IMR-90 (cell line): Measurements from ENCODE around the gene PSMD9. TPM values are rescaled to one million over a fixed set of nuclear protein-coding genes. Genes with fewer than 3 reads are reported as not detected.

Source experiments
- ATAC-seq: fragments of 200-7000 bp; cut with Tn5 transposase; 2 replicates; pipeline ENCODE4 v1.9.1; 2020; ENCODE audit warnings: low read depth, mild to moderate bottlenecking, moderate library complexity
- BruUV-seq: library from RNA; stranded (reverse); fragments of 400-500 nt; replicated peaks from 2 replicates; lab custom pipeline; 2021; lab: Mats Ljungman, UMichigan
- CTCF ChIA-PET: fragments of 300-600 bp; formaldehyde crosslinking; extraction: SDS; loops from one replicate; lab custom pipeline; 2021; ENCODE audit warnings: antibody characterized with exemption; lab: Yijun Ruan, JAX
- POLR2A ChIA-PET: fragments of 300-600 bp; sonication (Branson Sonifier 250); formaldehyde crosslinking; loops from one replicate; lab custom pipeline; 2022; ENCODE audit warnings: antibody characterized with exemption; ENCODE audit not compliant: unreplicated experiment; lab: Charles Lee
- DNase-seq: peaks from one replicate; pipeline ENCODE4 v3.0.0; 2013
- H2AFZ ChIP-seq: replicated peaks from 2 replicates; pipeline ENCODE3; 2013; ENCODE audit warnings: low read length, mild to moderate bottlenecking; ENCODE audit not compliant: poor library complexity
- H2AK5ac ChIP-seq: 2 replicates; pipeline ENCODE4 v1.6.1; 2013; ENCODE audit warnings: low read depth, low read length, inconsistent platforms
- H2AK9ac ChIP-seq: replicated peaks from 2 replicates; pipeline ENCODE3; 2013; ENCODE audit warnings: mild to moderate bottlenecking, low read depth, low read length, moderate library complexity; ENCODE audit not compliant: poor library complexity
- H2BK120ac ChIP-seq: 2 replicates; pipeline ENCODE4 v1.6.1; 2013; ENCODE audit warnings: low read depth, low read length, inconsistent platforms
- H2BK15ac ChIP-seq: 3 replicates; pipeline ENCODE4 v1.6.1; 2013; ENCODE audit warnings: low read depth, low read length, inconsistent platforms
- H2BK20ac ChIP-seq: 2 replicates; pipeline ENCODE4 v1.6.1; 2013; ENCODE audit warnings: low read depth, mild to moderate bottlenecking, inconsistent platforms, low read length, moderate library complexity
- H2BK5ac ChIP-seq: 2 replicates; pipeline ENCODE4 v1.6.1; 2013; ENCODE audit warnings: mild to moderate bottlenecking, low read depth, low read length, inconsistent platforms; ENCODE audit not compliant: poor library complexity, severe bottlenecking
- H3K14ac ChIP-seq: replicated peaks from 2 replicates; pipeline ENCODE4 v1.6.1; 2013; ENCODE audit warnings: low read depth, low read length, inconsistent platforms
- H3K18ac ChIP-seq: 2 replicates; pipeline ENCODE4 v1.6.1; 2013; ENCODE audit warnings: low read depth, low read length, control low read depth
- H3K23ac ChIP-seq: 2 replicates; pipeline ENCODE4 v1.6.1; 2013; ENCODE audit warnings: low read depth, low read length, inconsistent platforms
- H3K27ac ChIP-seq: 2 replicates; pipeline ENCODE4 v1.5.1; 2013; ENCODE audit warnings: mild to moderate bottlenecking, control low read depth, low read length; ENCODE audit not compliant: insufficient read depth
- H3K27me3 ChIP-seq: 2 replicates; pipeline ENCODE4 v1.6.1; 2013; ENCODE audit warnings: low read length; ENCODE audit not compliant: control insufficient read depth, insufficient read depth
- H3K36me3 ChIP-seq: 2 replicates; pipeline ENCODE4 v1.6.1; 2013; ENCODE audit warnings: low read length, mixed read lengths; ENCODE audit not compliant: control insufficient read depth, insufficient read depth
- H3K4ac ChIP-seq: 2 replicates; pipeline ENCODE4 v1.6.1; 2013; ENCODE audit warnings: low read depth, low read length, inconsistent platforms
- H3K4me1 ChIP-seq: 2 replicates; pipeline ENCODE4 v1.6.1; 2013; ENCODE audit warnings: low read length, mixed read lengths; ENCODE audit not compliant: control insufficient read depth, insufficient read depth
- H3K4me2 ChIP-seq: 2 replicates; pipeline ENCODE4 v1.6.1; 2013; ENCODE audit warnings: low read depth, mild to moderate bottlenecking, control low read depth, low read length, moderate library complexity
- H3K4me3 ChIP-seq: 2 replicates; pipeline ENCODE4 v1.5.1; 2013; ENCODE audit warnings: low read depth, mild to moderate bottlenecking, control low read depth, low read length, moderate library complexity; ENCODE audit not compliant: insufficient read depth
- H3K56ac ChIP-seq: 2 replicates; pipeline ENCODE4 v1.6.1; 2013; ENCODE audit warnings: low read length, inconsistent platforms; ENCODE audit not compliant: insufficient read depth; ENCODE audit errors: extremely low read depth
- H3K79me1 ChIP-seq, 2 experiments: 2 replicates each; pipeline ENCODE4 v1.6.1; 2013; ENCODE audit warnings: low read length in 2 of 2, inconsistent platforms in 1 of 2, low read depth in 1 of 2
- H3K9ac ChIP-seq: 2 replicates; pipeline ENCODE4 v1.6.1; 2013; ENCODE audit warnings: low read depth, low read length, control low read depth
- H3K9me1 ChIP-seq: 2 replicates; pipeline ENCODE4 v1.6.1; 2013; ENCODE audit warnings: low read length, inconsistent platforms; ENCODE audit not compliant: insufficient read depth
- H3K9me3 ChIP-seq: 2 replicates; pipeline ENCODE4 v1.6.1; 2013; ENCODE audit warnings: low read length; ENCODE audit not compliant: control insufficient read depth, insufficient read depth
- H4K20me1 ChIP-seq: 2 replicates; pipeline ENCODE4 v1.6.1; 2013; ENCODE audit warnings: low read length, inconsistent platforms; ENCODE audit not compliant: insufficient read depth
- H4K5ac ChIP-seq: 2 replicates; pipeline ENCODE4 v1.6.1; 2013; ENCODE audit warnings: mild to moderate bottlenecking, low read depth, low read length, control low read depth
- H4K8ac ChIP-seq, 2 experiments: 2 replicates each; pipeline ENCODE4 v1.6.1; 2013; ENCODE audit warnings: low read depth in 2 of 2, low read length in 2 of 2, control low read depth in 1 of 2, inconsistent platforms in 1 of 2
- H4K91ac ChIP-seq: 2 replicates; pipeline ENCODE4 v1.6.1; 2013; ENCODE audit warnings: low read depth, low read length, inconsistent platforms; ENCODE audit not compliant: insufficient read depth
- BHLHE40 ChIP-seq: fragments of 150-350 bp; IDR thresholded peaks from 2 replicates; pipeline ENCODE4 v1.6.1; 2016; ENCODE audit warnings: mild to moderate bottlenecking, low read depth, low read length
- CEBPB ChIP-seq: IDR thresholded peaks from 2 replicates; pipeline ENCODE4 v1.6.1; 2012; ENCODE audit warnings: low read depth, low read length, improper control_type of control experiment
- CHD1 ChIP-seq: IDR thresholded peaks from 2 replicates; pipeline ENCODE4 v1.6.1; 2012; ENCODE audit warnings: low read depth, low read length, improper control_type of control experiment
- FOS ChIP-seq: fragments of 150-350 bp; IDR thresholded peaks from 2 replicates; pipeline ENCODE4 v1.6.1; 2016; ENCODE audit warnings: low read depth, low read length
- MAFK ChIP-seq: IDR thresholded peaks from 2 replicates; pipeline ENCODE4 v1.6.1; 2012; ENCODE audit warnings: low read depth, low read length, improper control_type of control experiment
- MAZ ChIP-seq: IDR thresholded peaks from 2 replicates; pipeline ENCODE4 v1.6.1; 2012; ENCODE audit warnings: low read depth, mild to moderate bottlenecking, low read length, improper control_type of control experiment, moderate library complexity, borderline replicate concordance
- MXI1 ChIP-seq: IDR thresholded peaks from 2 replicates; pipeline ENCODE4 v1.6.1; 2012; ENCODE audit warnings: low read depth, mild to moderate bottlenecking, low read length, moderate library complexity, borderline replicate concordance
- NFE2L2 ChIP-seq: fragments of 150-350 bp; IDR thresholded peaks from 2 replicates; pipeline ENCODE4 v1.6.1; 2016; ENCODE audit warnings: low read depth, mild to moderate bottlenecking, low read length
- POLR2A ChIP-seq: IDR thresholded peaks from 2 replicates; pipeline ENCODE4 v1.6.1; 2012; ENCODE audit warnings: mild to moderate bottlenecking, low read depth, low read length
- RAD21 ChIP-seq: IDR thresholded peaks from 2 replicates; pipeline ENCODE4 v1.6.1; 2012; ENCODE audit warnings: low read length, improper control_type of control experiment
- RCOR1 ChIP-seq: IDR thresholded peaks from 2 replicates; pipeline ENCODE4 v1.6.1; 2012; ENCODE audit warnings: mild to moderate bottlenecking, low read length, improper control_type of control experiment; ENCODE audit not compliant: insufficient replicate concordance
- RFX5 ChIP-seq: IDR thresholded peaks from 2 replicates; pipeline ENCODE4 v1.8.0; 2012; ENCODE audit warnings: low read depth, mild to moderate bottlenecking, low read length, moderate library complexity
- SMC3 ChIP-seq: fragments of 150-350 bp; IDR thresholded peaks from 2 replicates; pipeline ENCODE4 v1.6.1; 2016; ENCODE audit warnings: low read depth, mild to moderate bottlenecking, antibody characterized with exemption, low read length, moderate library complexity
- WGBS, 2 experiments: methylation state at CpG; one replicate each; pipeline versions ENCODE4 v1.1.5 to v1.1.7; 2013; ENCODE audit warnings: missing lambda C conversion rate in 2 of 2; ENCODE audit not compliant: insufficient read length in 1 of 2; ENCODE audit errors: extremely low coverage in 2 of 2; 5-methylcytosine and 5-hydroxymethylcytosine counted together
- dilution Hi-C: fragments of 300-500 bp; cut with HindIII; formaldehyde crosslinking; loops from one replicate; pipeline ENCODE4 v1.14.3; 2018; ENCODE audit warnings: low sequenced_read_pairs; ENCODE audit not compliant: unreplicated experiment
- in situ Hi-C: fragments of 300-500 bp; cut with MboI; formaldehyde crosslinking; loops from 3 replicates; pipeline ENCODE4 v1.14.3; 2019; ENCODE audit warnings: low sequenced_read_pairs, inconsistent platforms, mixed read lengths
- intact Hi-C: fragments of 100-400 bp; cut with micrococcal nuclease; formaldehyde crosslinking; loops from 2 replicates; pipeline ENCODE4 v1.10.0; 2022
- polyA plus RNA-seq, 3 experiments: library from polyadenylated mRNA; depleted of rRNA; stranded (reverse); fragments of >200 nt; gene quantifications; 2 replicates each; pipeline ENCODE4 v1.2.3, GENCODE V29; 2012; ENCODE audit warnings: low replicate concordance in 1 of 3
- total RNA-seq: library from RNA; depleted of rRNA; stranded (reverse); fragments of >200 nt; gene quantifications from 2 replicates; pipeline ENCODE4 v1.2.3, GENCODE V29; 2012
- TF ChIP-seq, protein P1 (sequence below): fragments of 150-350 bp; IDR thresholded peaks from 2 replicates; pipeline ENCODE4 v1.6.1; 2016; ENCODE audit warnings: low read depth, mild to moderate bottlenecking, low read length, moderate library complexity, borderline replicate concordance
- TF ChIP-seq, protein P2 (sequence below): fragments of 150-350 bp; IDR thresholded peaks from 2 replicates; pipeline ENCODE4 v1.6.1; 2017; ENCODE audit warnings: mild to moderate bottlenecking, antibody characterized with exemption, low read length, low read depth
- TF ChIP-seq, protein P3 (sequence below): conservative IDR thresholded peaks from 2 replicates; pipeline ENCODE4 v1.5.1; 2012; ENCODE audit warnings: mild to moderate bottlenecking, low read depth, low read length, improper control_type of control experiment

Gene PSMD9
- total and polyA plus RNA-seq, 2 of the 4 experiments (the other 2 are of a cell fraction), result 135 to 142 TPM

DNA sequence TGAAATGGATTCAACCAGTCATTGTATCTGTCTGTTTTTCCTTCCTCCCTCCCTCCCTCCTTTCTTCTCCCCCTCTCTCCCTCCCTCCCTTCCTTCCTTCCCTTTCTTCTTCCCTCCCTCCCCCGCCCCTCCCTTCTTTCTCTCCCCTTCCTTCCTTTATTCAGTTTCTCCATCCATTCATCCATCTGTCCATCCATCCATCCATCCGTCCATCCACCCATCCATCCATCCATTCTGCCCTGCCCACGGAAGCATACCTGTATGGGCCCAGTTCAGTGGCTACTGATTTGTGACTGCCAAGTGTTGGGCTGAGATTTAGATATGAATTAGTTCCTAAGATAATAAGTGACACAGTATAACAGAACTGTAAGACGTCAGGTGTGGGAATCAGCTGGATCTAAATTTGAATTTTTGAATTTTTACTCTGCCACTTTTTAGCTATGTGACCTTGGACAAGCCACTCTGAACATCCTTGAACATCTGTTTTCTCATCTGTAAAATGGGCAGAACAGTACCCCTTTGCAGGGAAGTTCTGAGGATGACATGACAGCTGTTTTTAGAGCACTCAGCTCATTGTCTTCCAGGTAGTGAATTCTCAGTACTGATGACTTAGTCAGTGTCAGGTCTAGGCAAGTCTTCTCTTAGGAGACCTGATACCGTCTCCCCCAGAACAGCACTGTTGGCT, 72.7 kb downstream of the PSMD9 start:
- no peak overlapping the region for H3K14ac ChIP-seq
- intact Hi-C loops, result no loop called here

More for the DNA sequence above, 72.7 kb downstream of the PSMD9 start:
- H2BK20ac ChIP-seq, result no peak overlapping the region
- H3K4me2 ChIP-seq, result no peak overlapping the region
- no peak overlapping the region for H3K9ac ChIP-seq
- no peak for TF ChIP-seq MAFK
- TF ChIP-seq, protein P1, sequence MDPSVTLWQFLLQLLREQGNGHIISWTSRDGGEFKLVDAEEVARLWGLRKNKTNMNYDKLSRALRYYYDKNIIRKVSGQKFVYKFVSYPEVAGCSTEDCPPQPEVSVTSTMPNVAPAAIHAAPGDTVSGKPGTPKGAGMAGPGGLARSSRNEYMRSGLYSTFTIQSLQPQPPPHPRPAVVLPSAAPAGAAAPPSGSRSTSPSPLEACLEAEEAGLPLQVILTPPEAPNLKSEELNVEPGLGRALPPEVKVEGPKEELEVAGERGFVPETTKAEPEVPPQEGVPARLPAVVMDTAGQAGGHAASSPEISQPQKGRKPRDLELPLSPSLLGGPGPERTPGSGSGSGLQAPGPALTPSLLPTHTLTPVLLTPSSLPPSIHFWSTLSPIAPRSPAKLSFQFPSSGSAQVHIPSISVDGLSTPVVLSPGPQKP, result no peak
- TF ChIP-seq CEBPB, result no peak
- no peak for TF ChIP-seq RFX5
- no peak for TF ChIP-seq MXI1
- no peak for TF ChIP-seq RAD21
- TF ChIP-seq, protein P2, sequence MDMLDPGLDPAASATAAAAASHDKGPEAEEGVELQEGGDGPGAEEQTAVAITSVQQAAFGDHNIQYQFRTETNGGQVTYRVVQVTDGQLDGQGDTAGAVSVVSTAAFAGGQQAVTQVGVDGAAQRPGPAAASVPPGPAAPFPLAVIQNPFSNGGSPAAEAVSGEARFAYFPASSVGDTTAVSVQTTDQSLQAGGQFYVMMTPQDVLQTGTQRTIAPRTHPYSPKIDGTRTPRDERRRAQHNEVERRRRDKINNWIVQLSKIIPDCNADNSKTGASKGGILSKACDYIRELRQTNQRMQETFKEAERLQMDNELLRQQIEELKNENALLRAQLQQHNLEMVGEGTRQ, result no peak
- no peak for TF ChIP-seq CHD1
- TF ChIP-seq RCOR1, result no peak
- no peak for TF ChIP-seq BHLHE40
- no peak for TF ChIP-seq SMC3
- no peak for TF ChIP-seq FOS
- no peak for TF ChIP-seq NFE2L2
- no peak for TF ChIP-seq MAZ
- TF ChIP-seq, protein P3, sequence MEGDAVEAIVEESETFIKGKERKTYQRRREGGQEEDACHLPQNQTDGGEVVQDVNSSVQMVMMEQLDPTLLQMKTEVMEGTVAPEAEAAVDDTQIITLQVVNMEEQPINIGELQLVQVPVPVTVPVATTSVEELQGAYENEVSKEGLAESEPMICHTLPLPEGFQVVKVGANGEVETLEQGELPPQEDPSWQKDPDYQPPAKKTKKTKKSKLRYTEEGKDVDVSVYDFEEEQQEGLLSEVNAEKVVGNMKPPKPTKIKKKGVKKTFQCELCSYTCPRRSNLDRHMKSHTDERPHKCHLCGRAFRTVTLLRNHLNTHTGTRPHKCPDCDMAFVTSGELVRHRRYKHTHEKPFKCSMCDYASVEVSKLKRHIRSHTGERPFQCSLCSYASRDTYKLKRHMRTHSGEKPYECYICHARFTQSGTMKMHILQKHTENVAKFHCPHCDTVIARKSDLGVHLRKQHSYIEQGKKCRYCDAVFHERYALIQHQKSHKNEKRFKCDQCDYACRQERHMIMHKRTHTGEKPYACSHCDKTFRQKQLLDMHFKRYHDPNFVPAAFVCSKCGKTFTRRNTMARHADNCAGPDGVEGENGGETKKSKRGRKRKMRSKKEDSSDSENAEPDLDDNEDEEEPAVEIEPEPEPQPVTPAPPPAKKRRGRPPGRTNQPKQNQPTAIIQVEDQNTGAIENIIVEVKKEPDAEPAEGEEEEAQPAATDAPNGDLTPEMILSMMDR, result no peak
- TF ChIP-seq POLR2A, result no peak
- CTCF ChIA-PET, result no interaction called here
- H4K20me1 ChIP-seq, result no peaks in the 10 kb centered on the region
- H4K5ac ChIP-seq, result no peak overlapping the region
- no peaks in the 10 kb centered on the region for H3K9me3 ChIP-seq
- H2AK5ac ChIP-seq, result no peak overlapping the region
- no peak overlapping the region for H3K23ac ChIP-seq
- no peak overlapping the region for H2BK5ac ChIP-seq
- no peak overlapping the region for H4K8ac ChIP-seq
- H3K36me3 ChIP-seq, result peaks cover 11% of the 10 kb centered on the region; the same call in 1 of the 2 replicates
- POLR2A ChIA-PET, result no interaction called here
- no peak overlapping the region for H3K4me3 ChIP-seq
- peaks cover 11% of the 10 kb centered on the region for H3K9me1 ChIP-seq
- H3K27me3 ChIP-seq, result no peaks in the 10 kb centered on the region
- H2AFZ ChIP-seq, result no peak overlapping the region
- H3K56ac ChIP-seq, result no peak overlapping the region
- no TSS peak for BruUV-seq
- WGBS, 2 experiments, result 88% methylated on average over 1 of the region's 5 CpGs; no CpG with 5 or more reads in 1 of the 2 experiments
- in situ Hi-C loops, result no loop called here
- H2BK15ac ChIP-seq, result no peak overlapping the region
- H3K79me1 ChIP-seq, result peaks cover 0 to 18% of the 10 kb centered on the region in 2 experiments; a peak in 2 of 4 replicates
- H3K18ac ChIP-seq, result no peak overlapping the region
- no peak overlapping the region for H3K4ac ChIP-seq
- ATAC-seq, result no peak
- H2AK9ac ChIP-seq, result no peak overlapping the region
- no peak for DNase-seq
- H3K27ac ChIP-seq, result no peak overlapping the region
- no peak overlapping the region for H4K91ac ChIP-seq
- H3K4me1 ChIP-seq, result peaks cover 16% of the 10 kb centered on the region
- H2BK120ac ChIP-seq, result no peak overlapping the region
- dilution Hi-C loops, result no loop called here
